Brain microvascular endothelial cell (primary cell): ENCODE measurements around the gene STK38L.

ENCODE experiments used
- DNase-seq: peaks from one replicate; pipeline ENCODE4 v3.0.0-alpha.2; 2020
- H3K27ac ChIP-seq: fragments of 250-450 bp; sonication (Bioruptor Pico); 2 replicates; pipeline ENCODE4 v1.5.1; 2020; ENCODE audit warnings: mild to moderate bottlenecking, moderate library complexity
- H3K27me3 ChIP-seq: fragments of 250-450 bp; sonication (Bioruptor Pico); replicated peaks from 2 replicates; pipeline ENCODE4 v1.5.1; 2020; ENCODE audit warnings: mild to moderate bottlenecking
- H3K36me3 ChIP-seq: fragments of 250-450 bp; sonication (Bioruptor Pico); replicated peaks from 2 replicates; pipeline ENCODE4 v1.5.1; 2020; ENCODE audit warnings: mild to moderate bottlenecking
- H3K4me3 ChIP-seq: 2 replicates; pipeline ENCODE4 v1.5.1; 2011; ENCODE audit warnings: low read depth, mild to moderate bottlenecking, control low read depth, low read length, moderate library complexity
- CTCF ChIP-seq: IDR thresholded peaks from 2 replicates; pipeline ENCODE4 v1.5.1; 2011; ENCODE audit warnings: low read depth, mild to moderate bottlenecking, moderate library complexity, low read length, control low read depth, inconsistent platforms; ENCODE audit errors: missing control alignments
- in situ Hi-C: cut with HindIII; loops from 2 replicates; pipeline ENCODE4 v1.10.0; 2017; ENCODE audit warnings: low sequenced_read_pairs, low pct_ligation_motif_present

Gene STK38L

DNA sequence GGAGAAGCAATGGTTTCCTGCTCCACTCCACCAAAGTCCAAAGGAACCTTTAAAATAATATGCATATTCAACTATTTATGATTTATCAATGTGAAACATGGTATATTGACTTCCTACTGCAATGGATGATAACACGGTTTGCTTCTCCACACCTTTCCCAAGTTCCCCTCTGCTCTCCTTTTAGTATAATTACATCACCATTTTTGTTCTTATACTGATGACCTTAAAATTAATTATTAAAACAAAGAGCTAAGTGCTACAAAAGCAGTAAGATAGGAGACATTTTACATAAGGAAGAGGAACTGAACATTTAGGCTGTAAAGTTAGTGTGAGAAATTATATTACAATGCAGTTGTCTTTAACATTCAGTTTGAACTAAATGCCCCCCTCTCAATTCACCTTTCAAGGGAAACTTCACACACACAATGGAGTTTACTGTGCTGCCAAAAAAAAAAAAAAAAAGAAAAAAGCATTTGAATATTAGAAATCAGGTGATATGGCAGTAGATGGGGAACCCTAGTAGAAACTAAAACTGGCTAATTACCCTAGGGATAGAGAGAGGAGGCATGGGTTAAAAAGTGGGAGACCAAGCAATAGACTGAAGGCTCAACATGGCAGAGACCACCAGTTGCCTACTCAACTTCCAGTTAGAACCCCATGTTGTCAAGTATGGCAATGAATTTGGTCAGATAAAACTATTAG lies 37.1 kb upstream of the STK38L start:
- no peak for DNase-seq
- H3K27me3 ChIP-seq, result no peaks in the 10 kb centered on the region
- in situ Hi-C loops, result no loop called here
- H3K36me3 ChIP-seq, result no peaks in the 10 kb centered on the region
- no peak overlapping the region for H3K4me3 ChIP-seq
- TF ChIP-seq CTCF, result no peak
- H3K27ac ChIP-seq, result no peak overlapping the region

GRCh38 chr12:27207615-27208413 lies 36.3 kb upstream of the STK38L start:
- in situ Hi-C loops, result no loop called here
- DNase-seq, result no peak
- Histone ChIP-seq H3K36me3 (no peaks in the 10 kb centered on the region), H3K4me3 (no peak overlapping the region), H3K27me3 (no peaks in the 10 kb centered on the region), H3K27ac (no peak overlapping the region)
- TF ChIP-seq CTCF, result no peak

DNA sequence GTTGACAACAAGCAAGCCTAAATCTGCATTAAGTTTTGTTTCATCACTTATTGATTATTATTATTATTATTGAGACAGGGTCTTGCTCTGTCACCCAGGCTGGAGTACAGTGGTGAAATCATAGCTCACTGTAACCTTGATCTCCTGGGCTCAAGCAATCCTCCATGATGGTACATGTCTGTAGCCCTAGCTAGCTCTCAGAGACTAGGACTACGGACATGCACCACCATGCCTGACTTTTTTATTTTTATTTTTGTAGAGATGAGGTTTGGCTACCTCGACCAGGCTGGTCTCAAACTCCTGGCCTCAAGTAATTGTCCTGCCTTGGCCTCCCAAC lies 35.7 kb upstream of the STK38L start:
- Histone ChIP-seq H3K27ac (no peak overlapping the region), H3K27me3 (no peaks in the 10 kb centered on the region), H3K4me3 (no peak overlapping the region), H3K36me3 (no peaks in the 10 kb centered on the region)
- DNase-seq, result no peak
- no peak for TF ChIP-seq CTCF
- in situ Hi-C loops, result no loop called here

- Histone ChIP-seq H3K4me3 (no peak overlapping the region), H3K36me3 (no peaks in the 10 kb centered on the region), H3K27me3 (no peaks in the 10 kb centered on the region), H3K27ac (no peak overlapping the region)
- DNase-seq, result no peak
- in situ Hi-C loops, result no loop called here
- no peak for TF ChIP-seq CTCF
Measured at GRCh38 chr12:27209257-27209910, 34.7 kb upstream of the STK38L start.

DNA sequence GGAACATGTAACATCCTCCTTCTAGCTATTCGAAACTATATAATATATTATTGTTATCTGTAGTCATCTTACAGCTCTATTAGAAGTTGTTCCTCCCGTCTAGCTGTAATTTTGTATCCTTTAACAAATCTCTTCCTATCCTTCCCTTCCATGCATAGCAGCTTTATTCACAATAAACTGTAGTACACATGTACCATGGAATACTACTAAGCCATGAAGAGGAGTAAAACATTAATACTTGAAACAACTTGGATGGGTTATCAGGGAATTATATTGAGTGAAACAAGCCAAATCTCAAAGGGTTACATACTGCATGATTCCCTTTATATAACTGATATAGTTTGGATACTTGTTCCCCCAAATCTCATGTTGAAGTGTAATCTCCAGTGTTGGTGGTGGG lies 33.9 kb upstream of the STK38L start:
- Histone ChIP-seq H3K4me3 (no peak overlapping the region), H3K36me3 (no peaks in the 10 kb centered on the region), H3K27ac (no peak overlapping the region), H3K27me3 (no peaks in the 10 kb centered on the region)
- no peak for DNase-seq
- TF ChIP-seq CTCF, result no peak
- in situ Hi-C loops, result no loop called here
